K562 (cell line): Measurements from ENCODE around the gene CTRL. TPM values are rescaled to one million over a fixed set of nuclear protein-coding genes. Genes with fewer than 3 reads are reported as not detected.

Source experiments
- ATAC-seq: fragments of 200-7000 bp; cut with Tn5 transposase; 3 replicates; pipeline ENCODE4 v1.9.1; 2020; ENCODE audit warnings: moderate library complexity
- BruUV-seq: library from RNA; stranded (reverse); fragments of 400-500 nt; replicated peaks from 2 replicates; lab custom pipeline; 2021; lab: Mats Ljungman, UMichigan
- CTCF ChIA-PET: fragments of 300-600 bp; formaldehyde crosslinking; extraction: SDS; loops from one replicate; lab custom pipeline; 2021; ENCODE audit warnings: low intra/inter-chr PET ratio; lab: Yijun Ruan, JAX
- POLR2A ChIA-PET: fragments of 300-600, 350-650 bp; sonication (Branson Sonifier 250); formaldehyde crosslinking; extraction: SDS; loops from one replicate; lab custom pipeline; 2021; ENCODE audit warnings: antibody characterized with exemption, inconsistent platforms; lab: Yijun Ruan, JAX
- DNase-seq, 4 experiments: peaks; one replicate each; pipeline versions ENCODE4 v3.0.0 to v3.0.0-alpha.2; 2011 to 2018; ENCODE audit warnings: low spot score in 3 of 4, mixed read lengths in 3 of 4; ENCODE audit errors: extremely low read depth in 1 of 4
- FAIRE-seq: peaks from 2 replicates; lab custom pipeline; 2011; peaks lifted over from hg19 to GRCh38; lab: Jason Lieb, UNC
- H2AFZ ChIP-seq: 2 replicates; pipeline ENCODE4 v1.6.0; 2011; ENCODE audit warnings: low read depth, low read length, control low read depth, inconsistent platforms
- H3K27ac ChIP-seq: fragments of 200-600 bp; 3 replicates; pipeline ENCODE4 v1.8.0; 2011; ENCODE audit warnings: low read depth, mild to moderate bottlenecking, control low read depth, inconsistent platforms, low read length, moderate library complexity, mixed read lengths; ENCODE audit errors: extremely low read depth
- H3K27me3 ChIP-seq, 2 experiments: fragments of 300-600 bp in 1 of 2; 2 replicates in 1 of 2; 3 replicates in 1 of 2; pipeline versions ENCODE4 v1.6.0 to v1.8.0; 2011; ENCODE audit warnings: inconsistent platforms in 2 of 2, low read length in 2 of 2, mild to moderate bottlenecking in 1 of 2, mixed read lengths in 1 of 2, moderate library complexity in 1 of 2; ENCODE audit not compliant: control insufficient read depth in 2 of 2, insufficient read depth in 2 of 2
- H3K36me3 ChIP-seq: fragments of 300-600 bp; 3 replicates; pipeline ENCODE4 v1.8.0; 2011; ENCODE audit warnings: mild to moderate bottlenecking, low read length, inconsistent platforms; ENCODE audit not compliant: control insufficient read depth, insufficient read depth
- H3K4me1 ChIP-seq, 2 experiments: fragments of 200-600 bp in 1 of 2; replicated peaks in 1 of 2; 2 replicates in 1 of 2; 3 replicates in 1 of 2; pipeline versions ENCODE4 v1.5.1 to v1.8.0; 2011; ENCODE audit warnings: inconsistent platforms in 2 of 2, low read length in 2 of 2, mild to moderate bottlenecking in 1 of 2, mixed read lengths in 1 of 2, moderate library complexity in 1 of 2; ENCODE audit not compliant: control insufficient read depth in 2 of 2, insufficient read depth in 2 of 2
- H3K4me2 ChIP-seq: 2 replicates; pipeline ENCODE4 v1.6.1; 2011; ENCODE audit warnings: low read length, control low read depth, inconsistent platforms, mixed read lengths; ENCODE audit not compliant: insufficient read depth
- H3K4me3 ChIP-seq: fragments of 200-600 bp; sonication (generic), shearing (Covaris generic); 2 replicates; pipeline ENCODE4 v1.5.1; 2016; ENCODE audit warnings: control low read depth, inconsistent platforms
- H3K79me2 ChIP-seq: fragments of 200-600 bp; 3 replicates; pipeline ENCODE4 v1.8.0; 2011; ENCODE audit warnings: low read length, inconsistent platforms; ENCODE audit not compliant: control insufficient read depth, insufficient read depth
- H3K9ac ChIP-seq, 2 experiments: 2 replicates each; pipeline versions ENCODE4 v1.6.0 to v1.6.1; 2011; ENCODE audit warnings: low read depth in 2 of 2, low read length in 2 of 2, control low read depth in 1 of 2, inconsistent platforms in 1 of 2, mild to moderate bottlenecking in 1 of 2, mixed read lengths in 1 of 2; ENCODE audit not compliant: insufficient read depth in 1 of 2
- H3K9me1 ChIP-seq: one replicate; pipeline ENCODE4 v1.6.0; 2011; ENCODE audit warnings: inconsistent platforms, mild to moderate bottlenecking, low read length, moderate library complexity; ENCODE audit not compliant: control insufficient read depth, insufficient read depth
- H3K9me3 ChIP-seq: replicated peaks from 2 replicates; pipeline ENCODE4 v1.5.1; 2011; ENCODE audit warnings: low read depth, low read length, inconsistent platforms; ENCODE audit not compliant: control insufficient read depth, insufficient read depth
- H4K20me1 ChIP-seq: replicated peaks from 2 replicates; pipeline ENCODE4 v1.6.1; 2011; ENCODE audit warnings: low read length, inconsistent platforms, mixed read lengths; ENCODE audit not compliant: control insufficient read depth, insufficient read depth
- ARID1B ChIP-seq: fragments of 450-650 bp; IDR thresholded peaks from 2 replicates; pipeline ENCODE4 v1.6.1; 2016; ENCODE audit warnings: antibody characterized with exemption, mild to moderate bottlenecking, inconsistent platforms
- CBX2 ChIP-seq: fragments of 200-600 bp; sonication (generic); IDR thresholded peaks from one replicate; pipeline ENCODE4 v1.6.1; 2012; ENCODE audit warnings: mild to moderate bottlenecking, low read length, inconsistent platforms; ENCODE audit not compliant: insufficient read depth, poor library complexity, severe bottlenecking
- E2F6 ChIP-seq, 2 experiments: IDR thresholded peaks; 2 replicates each; pipeline ENCODE4 v1.6.1; 2011; ENCODE audit warnings: borderline replicate concordance in 1 of 2, control low read depth in 1 of 2, low read depth in 1 of 2, low read length in 1 of 2, mild to moderate bottlenecking in 1 of 2, mixed read lengths in 1 of 2, moderate library complexity in 1 of 2; ENCODE audit not compliant: insufficient read depth in 1 of 2, insufficient read length in 1 of 2, poor library complexity in 1 of 2, severe bottlenecking in 1 of 2; ENCODE audit errors: extremely low read depth in 1 of 2
- HMGN3 ChIP-seq: IDR thresholded peaks from 2 replicates; pipeline ENCODE4 v1.6.1; 2011; ENCODE audit warnings: borderline replicate concordance, low read depth, mild to moderate bottlenecking, mixed read lengths, low read length; ENCODE audit not compliant: insufficient read length; ENCODE audit errors: extremely low read depth
- NFRKB ChIP-seq: fragments of 450-650 bp; IDR thresholded peaks from 2 replicates; pipeline ENCODE4 v1.6.1; 2016; ENCODE audit warnings: low read depth
- SP1 ChIP-seq: sonication (generic); formaldehyde crosslinking; IDR thresholded peaks from 2 replicates; pipeline ENCODE4 v1.8.1; 2022; ENCODE audit warnings: mild to moderate bottlenecking, missing genetic modification reagents
- TAL1 ChIP-seq: fragments of 450-650 bp; IDR thresholded peaks from 2 replicates; pipeline ENCODE4 v1.6.1; 2016; ENCODE audit warnings: mild to moderate bottlenecking
- VEZF1 ChIP-seq: fragments of 200-800 bp; sonication (Bioruptor generic); IDR thresholded peaks from 2 replicates; pipeline ENCODE4 v1.6.1; 2017; ENCODE audit warnings: missing genetic modification characterization, missing compliant biosample characterization
- ZFP91 ChIP-seq: sonication (generic); formaldehyde crosslinking; IDR thresholded peaks from 2 replicates; pipeline ENCODE4 v1.8.0; 2022; ENCODE audit warnings: mild to moderate bottlenecking, missing genetic modification reagents
- ZNF384 ChIP-seq: IDR thresholded peaks from 2 replicates; pipeline ENCODE4 v1.6.1; 2012; ENCODE audit warnings: low read depth, low read length, improper control_type of control experiment
- ZNF395 ChIP-seq: fragments of 200-800 bp; sonication (Bioruptor generic); IDR thresholded peaks from 2 replicates; pipeline ENCODE4 v1.6.1; 2017; ENCODE audit warnings: missing genetic modification characterization, missing compliant biosample characterization
- WGBS: fragments of 100-300 bp; shearing (Covaris generic); methylation state at CpG from one replicate; pipeline ENCODE4 v1.1.6; 2016; ENCODE audit warnings: low coverage, mixed read lengths; ENCODE audit not compliant: insufficient coverage; ENCODE audit errors: missing lambda C conversion rate; 5-methylcytosine and 5-hydroxymethylcytosine counted together
- in situ Hi-C: fragments of 300-500 bp; cut with MboI; formaldehyde crosslinking; loops from 4 replicates; pipeline ENCODE4 v1.15.0; 2018; ENCODE audit warnings: inconsistent platforms, mixed read lengths
- intact Hi-C: fragments of 100-400 bp; cut with micrococcal nuclease; formaldehyde crosslinking; loops from 2 replicates; pipeline ENCODE4 v1.14.2; 2022
- polyA plus RNA-seq, 8 experiments: library from polyadenylated mRNA; depleted of rRNA in 4 of 8; stranded (reverse) in 5 of 8; unstranded in 3 of 8; fragments of >200 nt; fragmentation: Nextera tagmentation in 2 of 8; fragmentation: Illumina TruSeq in 1 of 8; extraction: Ambion mirVana in 2 of 8; extraction: Trizol in 1 of 8; gene quantifications; 2 replicates each; pipeline versions ENCODE4 v1.2.1 to v1.2.3, GENCODE V29; 2011 to 2014; ENCODE audit warnings: inconsistent platforms in 1 of 8, missing spikeins in 1 of 8
- total RNA-seq, 7 experiments: library from RNA; depleted of rRNA in 6 of 7; stranded (reverse); fragments of >200 nt in 6 of 7; fragmentation: Illumina TruSeq in 2 of 7; extraction: Trizol in 2 of 7; gene quantifications; 2 replicates each; pipeline versions ENCODE4 v1.2.1 to v1.2.3, GENCODE V29; 2011 to 2021; ENCODE audit warnings: low replicate concordance in 1 of 7
- TF ChIP-seq, protein P1 (sequence below): sonication (generic); formaldehyde crosslinking; IDR thresholded peaks from 2 replicates; pipeline ENCODE4 v1.5.0; 2020; ENCODE audit warnings: missing genetic modification reagents

CTRL gene
- total and polyA plus RNA-seq, 9 of the 15 experiments (the other 6 are each of a cell fraction or from before 2014, with no cell fraction given): 1.4 to 5.6 (median 2.5) TPM

- ChIA-PET CTCF (no interaction called here), POLR2A (interaction anchor here (0.5 to 1.0 kb wide), 3 partner anchors 12 to 264 kb away, joined by 3 to 4 read pairs (median 4); partner anchors contain the start of gene PSMB10)
- Histone ChIP-seq H3K4me3 (peak overlapping the region; percentile 84), H3K36me3 (peaks cover 14% of the 10 kb centered on the region; the same call in 2 of the 3 replicates), H3K27ac (peak overlapping the region; percentile 94), H3K9me1 (peaks cover 8% of the 10 kb centered on the region), H3K79me2 (peaks cover 28% of the 10 kb centered on the region), H3K9me3 (no peaks in the 10 kb centered on the region), H3K9ac (peak overlapping the region; percentile 95 to 97), H2AFZ (peak overlapping the region; percentile 97), H4K20me1 (peaks cover 13% of the 10 kb centered on the region), H3K27me3 (no peaks in the 10 kb centered on the region), H3K4me2 (peak overlapping the region; percentile 98), H3K4me1 (peaks cover 21 to 38% of the 10 kb centered on the region in 2 experiments; a peak in 4 of 5 replicates)
- intact Hi-C loops: no loop called here
- FAIRE-seq: peak; percentile 74
- BruUV-seq: no TSS peak
- ATAC-seq: peak; percentile 18
- in situ Hi-C loops: no loop called here
- peak; percentile 56 to 76 (median 70) for DNase-seq
- WGBS: 29% methylated on average over 34 of the region's 40 CpGs
- TF ChIP-seq ARID1B (peak; percentile 31; the same call in 1 of the 2 replicates), TAL1 (0 out of 2 replicates have a peak, but pooled peaks have one; percentile 7), ZNF384 (peak; percentile 68), CBX2 (no peak), VEZF1 (peak; percentile 92), NFRKB (0 out of 2 replicates have a peak, but pooled peaks have one; percentile 57), ZFP91 (CRISPR knock-in tag) (0 out of 2 replicates have a peak, but pooled peaks have one; percentile 36), ZNF395 (peak; percentile 74; the same call in 1 of the 2 replicates), HMGN3 (peak; percentile 22), SP1 (CRISPR knock-in tag) (peak; percentile 3; the same call in 1 of the 2 replicates), E2F6 (IDR thresholded peaks at IDR 0.05; ENCODE audit: borderline replicate concordance in 1 of 2, extremely low read depth in 1 of 2, insufficient read depth in 1 of 2, insufficient read length in 1 of 2, low read depth in 1 of 2, low read length in 1 of 2, poor library complexity in 1 of 2, severe bottlenecking in 1 of 2) (peak in 1 of 2 experiments; percentile 3)
- TF ChIP-seq, protein P1, sequence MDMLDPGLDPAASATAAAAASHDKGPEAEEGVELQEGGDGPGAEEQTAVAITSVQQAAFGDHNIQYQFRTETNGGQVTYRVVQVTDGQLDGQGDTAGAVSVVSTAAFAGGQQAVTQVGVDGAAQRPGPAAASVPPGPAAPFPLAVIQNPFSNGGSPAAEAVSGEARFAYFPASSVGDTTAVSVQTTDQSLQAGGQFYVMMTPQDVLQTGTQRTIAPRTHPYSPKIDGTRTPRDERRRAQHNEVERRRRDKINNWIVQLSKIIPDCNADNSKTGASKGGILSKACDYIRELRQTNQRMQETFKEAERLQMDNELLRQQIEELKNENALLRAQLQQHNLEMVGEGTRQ (CRISPR knock-in tag): no peak
These were observed 37.8 kb upstream of the CTRL start for GRCh38 chr16:67969254-67970039.
